Measurements from ENCODE around the gene RMDN3.

- TF ChIP-seq POLR2A (IDR thresholded peaks at IDR 0.05) (no peak), CTCF (IDR thresholded peaks at IDR 0.05) (no peak)
Measured at GRCh38 chr15:40773902-40774301, 18.8 kb upstream of the RMDN3 start.
